ENCODE data around the gene MCTP1.

- TF ChIP-seq CTCF (IDR thresholded peaks at IDR 0.05), result no peak
- no peak for TF ChIP-seq POLR2A (IDR thresholded peaks at IDR 0.05)
Observed at GRCh38 chr5:95184924-95185323, 100.0 kb downstream of the MCTP1 start.
